Astrocyte (in vitro differentiated cells and primary cell): Measurements from ENCODE around the gene MAP4K4. TPM values are rescaled to one million over a fixed set of nuclear protein-coding genes. Genes with fewer than 3 reads are reported as not detected.

Experiments used
- DNase-seq: peaks from one replicate; pipeline ENCODE4 v3.0.0-alpha.2; 2010; ENCODE audit warnings: low read depth
- FAIRE-seq: peaks from 2 replicates; lab custom pipeline; 2011; peaks lifted over from hg19 to GRCh38; lab: Jason Lieb, UNC
- H2AFZ ChIP-seq: 2 replicates; pipeline ENCODE4 v1.6.0; 2012; ENCODE audit warnings: low read depth, low read length, inconsistent platforms
- H3K27ac ChIP-seq: 2 replicates; pipeline ENCODE4 v1.5.1; 2011; ENCODE audit warnings: low read depth, low read length, inconsistent platforms
- H3K27me3 ChIP-seq: 2 replicates; pipeline ENCODE4 v1.6.0; 2011; ENCODE audit warnings: low read length, inconsistent platforms; ENCODE audit not compliant: insufficient read depth
- H3K36me3 ChIP-seq: 2 replicates; pipeline ENCODE4 v1.5.1; 2011; ENCODE audit warnings: low read length, inconsistent platforms; ENCODE audit not compliant: insufficient read depth
- H3K4me1 ChIP-seq: 2 replicates; pipeline ENCODE4 v1.5.1; 2011; ENCODE audit warnings: low read length, inconsistent platforms; ENCODE audit not compliant: insufficient read depth
- H3K4me2 ChIP-seq: 2 replicates; pipeline ENCODE4 v1.6.0; 2012; ENCODE audit warnings: low read length, inconsistent platforms
- H3K4me3 ChIP-seq: 2 replicates; pipeline ENCODE4 v1.5.1; 2011; ENCODE audit warnings: low read depth, mild to moderate bottlenecking, low read length, inconsistent platforms; ENCODE audit not compliant: insufficient read depth
- H3K79me2 ChIP-seq: 2 replicates; pipeline ENCODE4 v1.6.0; 2012; ENCODE audit warnings: mild to moderate bottlenecking, low read length, inconsistent platforms; ENCODE audit not compliant: insufficient read depth
- H3K9ac ChIP-seq: 2 replicates; pipeline ENCODE4 v1.6.0; 2012; ENCODE audit warnings: mild to moderate bottlenecking, low read length, inconsistent platforms
- H3K9me3 ChIP-seq: 2 replicates; pipeline ENCODE4 v1.5.1; 2012; ENCODE audit warnings: low read depth, mild to moderate bottlenecking, low read length, inconsistent platforms; ENCODE audit not compliant: insufficient read depth
- H4K20me1 ChIP-seq: 2 replicates; pipeline ENCODE4 v1.6.0; 2012; ENCODE audit warnings: low read length, inconsistent platforms; ENCODE audit not compliant: insufficient read depth
- H3K27ac Mint-ChIP-seq: one replicate; pipeline ENCODE4 v1.8.0; 2021; ENCODE audit warnings: mild to moderate bottlenecking, mixed read lengths; ENCODE audit not compliant: unreplicated experiment
- H3K27me3 Mint-ChIP-seq: one replicate; pipeline ENCODE4 v1.8.0; 2021; ENCODE audit warnings: low read depth, mixed read lengths; ENCODE audit not compliant: unreplicated experiment
- H3K36me3 Mint-ChIP-seq: one replicate; pipeline ENCODE4 v1.8.0; 2021; ENCODE audit warnings: low read depth, mixed read lengths; ENCODE audit not compliant: unreplicated experiment
- H3K4me1 Mint-ChIP-seq: one replicate; pipeline ENCODE4 v1.8.0; 2021; ENCODE audit warnings: low read depth, mixed read lengths; ENCODE audit not compliant: unreplicated experiment
- H3K4me3 Mint-ChIP-seq: one replicate; pipeline ENCODE4 v1.8.0; 2021; ENCODE audit warnings: mild to moderate bottlenecking, moderate library complexity, mixed read lengths; ENCODE audit not compliant: unreplicated experiment
- H3K9me3 Mint-ChIP-seq: one replicate; pipeline ENCODE4 v1.8.0; 2021; ENCODE audit warnings: mild to moderate bottlenecking, mixed read lengths; ENCODE audit not compliant: unreplicated experiment
- EZH2 ChIP-seq: IDR thresholded peaks from 2 replicates; pipeline ENCODE4 v1.6.1; 2012; ENCODE audit warnings: mild to moderate bottlenecking, low read length, inconsistent platforms; ENCODE audit not compliant: insufficient read depth
- total RNA-seq: library from RNA; stranded (reverse); gene quantifications from 2 replicates; pipeline ENCODE4 v1.2.1, GENCODE V29; 2021
- TF ChIP-seq, protein P1 (sequence below): IDR thresholded peaks from 2 replicates; pipeline ENCODE4 v1.5.1; 2011; ENCODE audit warnings: low read depth, mild to moderate bottlenecking, inconsistent platforms, low read length, moderate library complexity; ENCODE audit not compliant: insufficient read depth

Gene MAP4K4
- total RNA-seq, 1 donor from 2014 or later = 231 TPM

DNA sequence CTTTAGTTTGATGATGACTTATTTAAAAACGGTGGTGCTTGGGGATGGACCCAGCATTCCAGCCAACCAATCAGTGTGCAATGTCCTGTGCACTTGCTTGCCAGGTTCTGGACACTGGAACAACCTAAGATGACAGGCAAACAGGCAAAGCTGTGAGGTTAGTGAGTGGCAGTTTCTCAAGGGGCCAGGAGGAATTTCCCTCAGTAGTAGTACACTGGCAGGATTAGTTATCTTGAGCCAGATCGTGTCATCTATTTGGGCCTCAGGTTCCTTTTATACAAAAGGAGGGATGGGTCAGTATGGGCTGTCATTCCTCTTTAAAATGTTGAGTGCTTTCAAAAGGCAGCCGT lies 26.6 kb downstream of the MAP4K4 start:
- Mint-ChIP-seq H3K36me3 (peaks cover 34% of the 10 kb centered on the region), H3K4me1 (peaks cover 34% of the 10 kb centered on the region), H3K27me3 (no peaks in the 10 kb centered on the region), H3K4me3 (no peak overlapping the region), H3K9me3 (peaks cover 3% of the 10 kb centered on the region), H3K27ac (no peak overlapping the region)
- Histone ChIP-seq H3K9ac (no peak overlapping the region), H3K79me2 (peaks cover 100% of the 10 kb centered on the region), H3K9me3 (no peaks in the 10 kb centered on the region), H3K27me3 (no peaks in the 10 kb centered on the region), H4K20me1 (peaks cover 100% of the 10 kb centered on the region), H3K4me1 (peaks cover 18% of the 10 kb centered on the region), H3K27ac (no peak overlapping the region), H3K36me3 (peaks cover 2% of the 10 kb centered on the region), H3K4me2 (no peak overlapping the region), H3K4me3 (no peak overlapping the region), H2AFZ (no peak overlapping the region)
- TF ChIP-seq EZH2 = no peak
- TF ChIP-seq, protein P1, sequence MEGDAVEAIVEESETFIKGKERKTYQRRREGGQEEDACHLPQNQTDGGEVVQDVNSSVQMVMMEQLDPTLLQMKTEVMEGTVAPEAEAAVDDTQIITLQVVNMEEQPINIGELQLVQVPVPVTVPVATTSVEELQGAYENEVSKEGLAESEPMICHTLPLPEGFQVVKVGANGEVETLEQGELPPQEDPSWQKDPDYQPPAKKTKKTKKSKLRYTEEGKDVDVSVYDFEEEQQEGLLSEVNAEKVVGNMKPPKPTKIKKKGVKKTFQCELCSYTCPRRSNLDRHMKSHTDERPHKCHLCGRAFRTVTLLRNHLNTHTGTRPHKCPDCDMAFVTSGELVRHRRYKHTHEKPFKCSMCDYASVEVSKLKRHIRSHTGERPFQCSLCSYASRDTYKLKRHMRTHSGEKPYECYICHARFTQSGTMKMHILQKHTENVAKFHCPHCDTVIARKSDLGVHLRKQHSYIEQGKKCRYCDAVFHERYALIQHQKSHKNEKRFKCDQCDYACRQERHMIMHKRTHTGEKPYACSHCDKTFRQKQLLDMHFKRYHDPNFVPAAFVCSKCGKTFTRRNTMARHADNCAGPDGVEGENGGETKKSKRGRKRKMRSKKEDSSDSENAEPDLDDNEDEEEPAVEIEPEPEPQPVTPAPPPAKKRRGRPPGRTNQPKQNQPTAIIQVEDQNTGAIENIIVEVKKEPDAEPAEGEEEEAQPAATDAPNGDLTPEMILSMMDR = no peak
- no peak for DNase-seq
- FAIRE-seq = no peak

DNA sequence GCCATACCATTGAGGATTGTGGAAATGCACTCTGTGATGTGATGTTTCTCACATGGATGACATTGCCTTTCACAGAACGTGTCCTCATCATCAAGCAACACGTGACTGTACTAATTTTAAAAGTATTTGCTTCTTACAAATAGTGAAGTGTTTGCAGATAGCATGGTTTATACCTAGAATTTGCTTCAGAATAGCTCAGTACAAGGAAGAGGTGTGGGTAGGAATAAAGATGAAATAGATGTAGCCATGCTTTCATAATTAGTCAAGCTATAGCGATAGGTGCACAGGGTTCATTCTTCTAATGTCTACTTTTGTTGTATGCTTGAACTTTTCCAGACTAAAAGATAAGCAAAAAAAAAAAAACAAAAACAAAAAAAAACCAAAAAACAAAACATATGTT lies 27.5 kb downstream of the MAP4K4 start:
- Mint-ChIP-seq H3K9me3 (peaks cover 3% of the 10 kb centered on the region), H3K36me3 (peaks cover 32% of the 10 kb centered on the region), H3K27me3 (no peaks in the 10 kb centered on the region), H3K4me3 (no peak overlapping the region), H3K27ac (no peak overlapping the region), H3K4me1 (peaks cover 35% of the 10 kb centered on the region)
- FAIRE-seq (no peak), DNase-seq (no peak)
- Histone ChIP-seq H3K27ac (no peak overlapping the region), H3K4me2 (no peak overlapping the region), H3K27me3 (no peaks in the 10 kb centered on the region), H3K9ac (no peak overlapping the region), H2AFZ (no peak overlapping the region), H3K4me1 (peaks cover 15% of the 10 kb centered on the region), H3K79me2 (peaks cover 100% of the 10 kb centered on the region), H3K36me3 (peaks cover 2% of the 10 kb centered on the region), H3K9me3 (no peaks in the 10 kb centered on the region), H3K4me3 (no peak overlapping the region), H4K20me1 (peaks cover 100% of the 10 kb centered on the region)
- TF ChIP-seq, protein P1 = no peak
- TF ChIP-seq EZH2 = no peak

DNA sequence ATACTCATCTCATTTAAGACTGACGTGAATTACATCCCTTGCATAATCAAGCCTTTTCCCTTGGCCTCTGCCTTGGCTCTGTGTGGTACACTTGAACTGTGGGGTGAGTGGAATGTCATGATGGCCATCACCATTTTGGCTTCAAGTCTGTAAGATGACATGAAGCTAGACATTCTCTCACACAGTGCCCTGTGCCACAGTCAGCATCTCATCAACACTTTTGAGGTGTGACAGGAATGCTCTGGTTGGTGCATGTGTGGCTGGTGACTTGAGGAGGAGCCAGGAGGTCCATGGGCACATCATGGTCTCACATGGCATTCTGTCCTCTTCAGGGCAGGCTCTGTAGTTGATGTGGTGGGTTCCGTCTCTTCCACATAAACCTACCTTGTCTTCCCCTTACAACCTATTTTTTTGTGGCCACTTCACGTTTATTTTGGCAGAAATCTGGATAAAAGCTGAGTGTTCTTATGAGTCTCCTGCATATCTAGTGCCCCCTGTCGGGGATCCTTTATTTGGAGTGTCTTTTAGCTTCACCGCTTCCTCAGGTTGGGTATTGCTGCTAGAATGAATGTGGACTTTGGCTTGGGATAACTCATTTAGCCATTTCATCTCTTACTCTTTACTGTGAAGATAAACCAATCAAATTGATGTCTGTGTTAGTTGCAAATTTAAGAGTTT lies 28.1 kb downstream of the MAP4K4 start:
- H3K4me1 Mint-ChIP-seq = peaks cover 37% of the 10 kb centered on the region
- H3K27ac Mint-ChIP-seq = no peak overlapping the region
- TF ChIP-seq, protein P1 = peak; percentile 10
- TF ChIP-seq EZH2 = no peak
- peaks cover 3% of the 10 kb centered on the region for H3K9me3 Mint-ChIP-seq
- H3K4me1 ChIP-seq = peaks cover 11% of the 10 kb centered on the region
- H3K4me3 ChIP-seq = no peak overlapping the region
- H3K9ac ChIP-seq = no peak overlapping the region
- H3K27ac ChIP-seq = no peak overlapping the region
- no peaks in the 10 kb centered on the region for H3K36me3 ChIP-seq
- H3K79me2 ChIP-seq = peaks cover 100% of the 10 kb centered on the region
- H3K36me3 Mint-ChIP-seq = peaks cover 36% of the 10 kb centered on the region
- H2AFZ ChIP-seq = no peak overlapping the region
- FAIRE-seq (no peak), DNase-seq (no peak)
- H3K4me2 ChIP-seq = no peak overlapping the region
- H4K20me1 ChIP-seq = peaks cover 100% of the 10 kb centered on the region
- H3K4me3 Mint-ChIP-seq = no peak overlapping the region
- H3K27me3 Mint-ChIP-seq = no peaks in the 10 kb centered on the region
- H3K9me3 ChIP-seq = no peaks in the 10 kb centered on the region
- H3K27me3 ChIP-seq = no peaks in the 10 kb centered on the region
